ENCODE results near the gene KRT16. TPM values are rescaled to one million over a fixed set of nuclear protein-coding genes. Genes with fewer than 3 reads are reported as not detected.
A peak's percentile ranks its signal among the peaks of the same experiment; 100 is the strongest.

KRT16 gene
- total RNA-seq, 4 donors from 2014 or later = 1.3 to 2.0 TPM; not detected in 2

DNA sequence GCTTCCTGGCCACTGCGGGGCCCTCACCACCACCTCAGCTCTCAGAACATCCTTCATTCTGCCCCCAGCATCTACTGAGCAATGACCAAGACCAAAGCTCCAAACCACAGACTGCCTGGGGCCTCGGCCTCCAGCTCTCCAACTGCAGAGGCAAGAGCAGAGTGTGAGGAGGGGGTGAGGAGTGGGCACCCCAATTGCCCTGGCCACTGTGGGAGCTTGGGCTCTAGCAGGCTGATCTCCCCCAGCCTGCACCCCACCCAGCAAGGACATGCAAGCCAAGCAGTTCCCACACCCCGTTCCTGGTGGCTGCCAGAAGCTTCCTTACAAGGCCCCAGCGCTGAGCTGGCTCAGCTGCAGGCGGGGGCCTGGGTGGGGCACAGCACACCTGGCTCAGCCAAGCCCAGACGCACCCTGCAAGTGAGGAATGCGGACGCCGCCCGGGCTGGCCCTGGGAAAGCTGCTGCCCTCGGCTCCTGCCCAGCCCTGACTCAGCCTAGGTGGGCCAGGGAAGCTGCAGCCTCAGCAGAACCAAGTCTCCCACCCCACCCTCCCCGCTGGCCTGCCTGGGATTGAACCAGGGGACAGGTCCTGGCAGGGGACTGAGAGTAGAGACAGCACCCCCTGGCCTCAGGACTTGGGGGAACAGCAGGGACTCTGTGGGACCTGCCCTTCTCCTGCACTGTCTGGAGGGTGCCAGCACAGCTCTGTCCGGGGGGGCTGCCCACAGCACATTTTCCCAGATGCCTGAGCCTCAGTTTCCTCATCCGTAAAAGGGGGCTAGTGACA lies 41.5 kb upstream of the KRT16 start:
- Histone ChIP-seq H3K36me3 (no peaks in the 10 kb centered on the region), H3K4me3 (replicated peaks in 1 of 3) (no peak overlapping the region), H3K4me1 (peaks cover 48 to 62% of the 10 kb centered on the region in 2 donors), H3K27ac (peak overlapping the region; percentile 89 to 92 (median 91)), H3K9me3 (no peaks in the 10 kb centered on the region), H3K27me3 (no peaks in the 10 kb centered on the region)
- WGBS, 2 donors = 52 to 57% methylated on average over 6 to 7 of the region's 14 CpGs
- DNase-seq = peak; percentile 90 to 93
- intact Hi-C loops (cut with DNase I) = no loop called here
- TF ChIP-seq, protein P1, sequence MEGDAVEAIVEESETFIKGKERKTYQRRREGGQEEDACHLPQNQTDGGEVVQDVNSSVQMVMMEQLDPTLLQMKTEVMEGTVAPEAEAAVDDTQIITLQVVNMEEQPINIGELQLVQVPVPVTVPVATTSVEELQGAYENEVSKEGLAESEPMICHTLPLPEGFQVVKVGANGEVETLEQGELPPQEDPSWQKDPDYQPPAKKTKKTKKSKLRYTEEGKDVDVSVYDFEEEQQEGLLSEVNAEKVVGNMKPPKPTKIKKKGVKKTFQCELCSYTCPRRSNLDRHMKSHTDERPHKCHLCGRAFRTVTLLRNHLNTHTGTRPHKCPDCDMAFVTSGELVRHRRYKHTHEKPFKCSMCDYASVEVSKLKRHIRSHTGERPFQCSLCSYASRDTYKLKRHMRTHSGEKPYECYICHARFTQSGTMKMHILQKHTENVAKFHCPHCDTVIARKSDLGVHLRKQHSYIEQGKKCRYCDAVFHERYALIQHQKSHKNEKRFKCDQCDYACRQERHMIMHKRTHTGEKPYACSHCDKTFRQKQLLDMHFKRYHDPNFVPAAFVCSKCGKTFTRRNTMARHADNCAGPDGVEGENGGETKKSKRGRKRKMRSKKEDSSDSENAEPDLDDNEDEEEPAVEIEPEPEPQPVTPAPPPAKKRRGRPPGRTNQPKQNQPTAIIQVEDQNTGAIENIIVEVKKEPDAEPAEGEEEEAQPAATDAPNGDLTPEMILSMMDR (IDR thresholded peaks at IDR 0.05) = no peak
- TF ChIP-seq POLR2A (IDR thresholded peaks at IDR 0.05) = peak in 1 of 2 donors; percentile 55

DNA sequence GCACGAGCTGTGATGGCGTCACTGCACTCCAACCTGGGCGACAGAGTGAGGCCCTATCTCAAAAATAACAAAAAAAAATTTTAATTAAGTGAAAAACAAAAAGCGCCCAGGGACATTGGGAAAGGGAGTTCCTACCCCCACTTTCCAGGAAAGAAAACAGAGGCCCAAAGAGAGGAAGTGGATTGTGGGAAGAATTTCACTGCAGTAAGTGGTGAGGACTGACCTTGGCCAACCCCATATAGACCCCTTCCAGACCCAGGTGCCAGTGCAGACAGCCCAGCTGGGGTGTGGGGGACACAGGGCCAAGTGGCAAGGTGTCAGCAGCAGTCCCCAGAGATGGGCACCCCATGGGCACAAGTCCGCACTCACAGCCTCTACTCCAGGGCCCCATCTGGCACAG lies 40.9 kb upstream of the KRT16 start:
- WGBS, 2 donors = 90 to 97% methylated on average over 5 of the region's 5 CpGs
- Histone ChIP-seq H3K27me3 (no peaks in the 10 kb centered on the region), H3K27ac (peak overlapping the region; percentile 89 to 92 (median 91)), H3K4me3 (replicated peaks in 1 of 3) (no peak overlapping the region), H3K9me3 (no peaks in the 10 kb centered on the region), H3K36me3 (no peaks in the 10 kb centered on the region), H3K4me1 (peaks cover 49 to 67% of the 10 kb centered on the region in 2 donors)
- DNase-seq = no peak
- no peak for TF ChIP-seq POLR2A (IDR thresholded peaks at IDR 0.05)
- TF ChIP-seq, protein P1 (IDR thresholded peaks at IDR 0.05) = no peak
- intact Hi-C loops (cut with DNase I) = no loop called here

DNA sequence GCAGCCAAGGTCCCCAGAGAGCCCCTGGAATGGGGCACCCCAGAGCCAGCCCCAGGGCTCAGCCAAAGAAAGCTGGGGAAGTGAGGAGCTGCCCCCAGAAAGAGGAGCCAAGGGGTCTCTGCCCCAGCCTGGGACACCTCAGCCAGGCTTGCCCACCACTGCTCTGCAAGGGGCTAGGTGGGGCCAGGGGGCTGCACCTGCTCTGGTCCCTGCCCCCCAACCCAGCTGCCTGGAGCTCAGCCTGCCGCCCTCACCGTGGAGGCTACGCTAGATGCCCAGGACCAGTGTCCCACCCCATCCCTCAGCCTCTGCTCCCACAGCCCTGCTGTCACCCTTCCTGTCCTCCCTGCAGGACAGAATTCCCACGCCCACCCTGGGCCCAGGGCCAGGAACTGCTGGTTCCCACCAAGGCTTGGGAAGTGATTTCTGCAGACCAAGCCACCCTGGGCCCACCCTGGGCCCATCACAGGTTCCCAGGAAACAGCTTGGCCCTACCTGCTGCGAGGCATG lies 39.9 kb upstream of the KRT16 start:
- DNase-seq = no peak
- no peak overlapping the region for H3K4me3 ChIP-seq (replicated peaks in 1 of 3)
- TF ChIP-seq POLR2A (IDR thresholded peaks at IDR 0.05) = no peak
- TF ChIP-seq, protein P1 (IDR thresholded peaks at IDR 0.05) = no peak
- 100% methylated on average over 1 of the region's 5 CpGs for WGBS, 2 donors
- no peaks in the 10 kb centered on the region for H3K36me3 ChIP-seq
- peak overlapping the region; percentile 89 to 92 (median 91) for H3K27ac ChIP-seq
- intact Hi-C loops (cut with DNase I) = no loop called here
- H3K4me1 ChIP-seq = peaks cover 53 to 75% of the 10 kb centered on the region in 2 donors
- no peaks in the 10 kb centered on the region for H3K9me3 ChIP-seq
- H3K27me3 ChIP-seq = no peaks in the 10 kb centered on the region

DNA sequence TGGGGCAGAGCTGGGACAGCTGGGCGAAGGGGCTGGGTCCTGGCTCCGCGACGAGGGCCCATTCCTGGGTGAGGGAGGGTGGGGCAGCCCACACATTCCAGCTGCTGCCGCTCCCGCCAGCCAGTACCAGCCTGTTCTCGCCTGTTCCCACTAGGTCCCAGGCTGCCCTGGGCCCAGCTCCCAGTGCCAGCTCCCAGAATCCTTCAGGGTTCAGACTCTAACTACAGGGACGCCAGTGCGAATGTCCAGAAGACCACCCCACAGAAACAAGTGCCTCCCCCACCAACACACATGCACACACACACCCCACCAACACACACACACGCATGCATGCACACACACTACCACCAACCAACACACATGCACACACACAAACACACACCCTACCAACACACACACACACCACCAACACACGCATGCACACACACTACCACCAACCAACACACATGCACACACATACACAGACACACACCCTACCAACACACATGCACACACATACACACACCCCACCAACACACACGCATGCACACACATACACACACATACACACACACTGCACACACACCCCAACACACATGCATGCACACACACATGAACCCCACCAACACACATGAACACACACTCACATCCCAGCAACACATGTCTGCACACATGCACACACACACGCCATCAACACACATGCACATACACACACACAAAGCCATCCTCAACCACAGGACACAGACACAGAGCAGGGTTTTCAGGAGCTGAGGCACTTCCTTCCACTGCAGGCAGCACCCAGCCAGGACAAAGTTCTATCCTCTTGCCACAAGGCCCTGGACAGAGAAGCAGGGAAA lies 39.3 kb upstream of the KRT16 start:
- no peaks in the 10 kb centered on the region for H3K9me3 ChIP-seq
- peak in 1 of 2 donors; percentile 20 for TF ChIP-seq POLR2A (IDR thresholded peaks at IDR 0.05)
- TF ChIP-seq, protein P1 (IDR thresholded peaks at IDR 0.05) = no peak
- H3K4me1 ChIP-seq = peaks cover 53 to 70% of the 10 kb centered on the region in 2 donors
- peak overlapping the region; percentile 89 to 94 (median 92) for H3K27ac ChIP-seq
- peak; percentile 92 for DNase-seq
- no peak overlapping the region for H3K4me3 ChIP-seq (replicated peaks in 1 of 3)
- no peaks in the 10 kb centered on the region for H3K27me3 ChIP-seq
- no peaks in the 10 kb centered on the region for H3K36me3 ChIP-seq
- WGBS, 2 donors = 46 to 74% methylated on average over 10 to 12 of the region's 13 CpGs
- intact Hi-C loops (cut with DNase I) = no loop called here
